H1 (cell line): Measurements from ENCODE around the gene ZNF426. TPM values are rescaled to one million over a fixed set of nuclear protein-coding genes. Genes with fewer than 3 reads are reported as not detected.
A peak's percentile ranks its signal among the peaks of the same experiment; 100 is the strongest.

ENCODE experiments used
- CTCF ChIA-PET: fragments of 300-600 bp; sonication (Branson Sonifier 250); formaldehyde crosslinking; loops from one replicate; lab custom pipeline; 2021; ENCODE audit not compliant: partially characterized antibody; lab: Charles Lee
- POLR2A ChIA-PET: fragments of 300-600 bp; sonication (Branson Sonifier 250); formaldehyde crosslinking; loops from one replicate; lab custom pipeline; 2021; ENCODE audit warnings: inconsistent platforms; ENCODE audit not compliant: partially characterized antibody; lab: Charles Lee
- DNase-seq, 2 experiments: peaks; one replicate each; pipeline versions ENCODE4 v3.0.0 to v3.0.0-alpha.2; 2010 to 2022; ENCODE audit warnings: low spot score in 2 of 2, low read depth in 1 of 2, mixed read lengths in 1 of 2
- FAIRE-seq: peaks from 2 replicates; lab custom pipeline; 2011; peaks lifted over from hg19 to GRCh38; lab: Jason Lieb, UNC
- H2AFZ ChIP-seq: 2 replicates; pipeline ENCODE4 v1.8.1; 2012; ENCODE audit warnings: low read length, inconsistent platforms
- H2AK5ac ChIP-seq: 2 replicates; pipeline ENCODE4 v1.6.1; 2013; ENCODE audit warnings: low read depth, low read length
- H2BK120ac ChIP-seq: replicated peaks from 2 replicates; pipeline ENCODE3; 2013; ENCODE audit warnings: low read depth, low read length, inconsistent platforms
- H2BK12ac ChIP-seq: 2 replicates; pipeline ENCODE4 v1.6.1; 2013; ENCODE audit warnings: low read depth, low read length
- H2BK15ac ChIP-seq: 2 replicates; pipeline ENCODE4 v1.6.1; 2013; ENCODE audit warnings: low read length
- H2BK20ac ChIP-seq: 2 replicates; pipeline ENCODE4 v1.6.1; 2013; ENCODE audit warnings: low read length
- H2BK5ac ChIP-seq: 2 replicates; pipeline ENCODE4 v1.6.1; 2013; ENCODE audit warnings: low read depth, low read length
- H3K14ac ChIP-seq: 2 replicates; pipeline ENCODE4 v1.6.1; 2013; ENCODE audit warnings: inconsistent platforms; ENCODE audit not compliant: insufficient read length
- H3K18ac ChIP-seq: 2 replicates; pipeline ENCODE4 v1.6.1; 2013; ENCODE audit warnings: low read length; ENCODE audit errors: extremely low read depth
- H3K23ac ChIP-seq: 2 replicates; pipeline ENCODE4 v1.6.1; 2013; ENCODE audit warnings: inconsistent platforms; ENCODE audit not compliant: insufficient read length
- H3K23me2 ChIP-seq: 2 replicates; pipeline ENCODE4 v1.6.1; 2013; ENCODE audit warnings: low read depth, low read length
- H3K27ac ChIP-seq: 2 replicates; pipeline ENCODE4 v1.6.1; 2011; ENCODE audit warnings: low read depth, low read length, inconsistent platforms
- H3K27me3 ChIP-seq, 4 experiments: replicated peaks in 1 of 4; 1 replicate in 1 of 4; 2 replicates in 3 of 4; pipeline versions ENCODE4 v1.6.1 to v1.8.1; 2011 to 2013; ENCODE audit warnings: low read length in 3 of 4, mild to moderate bottlenecking in 3 of 4, inconsistent platforms in 2 of 4, mixed read lengths in 2 of 4, moderate library complexity in 1 of 4; ENCODE audit not compliant: control insufficient read depth in 3 of 4, insufficient read depth in 3 of 4; ENCODE audit errors: extremely low read depth in 1 of 4
- H3K36me3 ChIP-seq, 4 experiments: 2 replicates each; pipeline versions ENCODE4 v1.6.1 to v1.8.1; 2011 to 2013; ENCODE audit warnings: mild to moderate bottlenecking in 4 of 4, low read length in 3 of 4, moderate library complexity in 2 of 4, control low read depth in 1 of 4, inconsistent platforms in 1 of 4; ENCODE audit not compliant: insufficient read depth in 4 of 4, control insufficient read depth in 2 of 4
- H3K4ac ChIP-seq: replicated peaks from 2 replicates; pipeline ENCODE3; 2013; ENCODE audit warnings: low read length, low read depth, mixed read lengths, inconsistent platforms; ENCODE audit not compliant: insufficient read length
- H3K4me1 ChIP-seq, 4 experiments: replicated peaks in 1 of 4; 1 replicate in 1 of 4; 2 replicates in 3 of 4; pipeline versions ENCODE4 v1.6.1 to v1.8.1; 2011 to 2013; ENCODE audit warnings: low read length in 3 of 4, inconsistent platforms in 2 of 4, mixed read lengths in 1 of 4; ENCODE audit not compliant: insufficient read depth in 4 of 4, control insufficient read depth in 3 of 4
- H3K4me2 ChIP-seq, 2 experiments: 2 replicates each; pipeline versions ENCODE4 v1.6.1 to v1.8.1; 2011 to 2013; ENCODE audit warnings: low read depth in 2 of 2, low read length in 2 of 2, control low read depth in 1 of 2, inconsistent platforms in 1 of 2, mild to moderate bottlenecking in 1 of 2; ENCODE audit not compliant: insufficient read depth in 1 of 2
- H3K4me3 ChIP-seq, 4 experiments: fragments of 200-600, 300-600 bp in 1 of 4; sonication (generic), shearing (Covaris generic), sonication (Bioruptor Twin) in 1 of 4; 2 replicates each; pipeline versions ENCODE4 v1.5.1 to v1.8.1; 2011 to 2016; ENCODE audit warnings: low read length in 4 of 4, low read depth in 3 of 4, control low read depth in 2 of 4, inconsistent platforms in 2 of 4, mild to moderate bottlenecking in 2 of 4, mixed read lengths in 1 of 4, moderate library complexity in 1 of 4; ENCODE audit not compliant: insufficient read depth in 2 of 4; ENCODE audit errors: extremely low read depth in 1 of 4
- H3K56ac ChIP-seq: replicated peaks from 2 replicates; pipeline ENCODE3; 2013; ENCODE audit warnings: low read depth, mild to moderate bottlenecking, mixed read lengths, low read length, inconsistent platforms; ENCODE audit not compliant: insufficient read length
- H3K79me1 ChIP-seq: 2 replicates; pipeline ENCODE4 v1.6.1; 2013; ENCODE audit warnings: low read depth, low read length, control low read depth
- H3K79me2 ChIP-seq, 2 experiments: 2 replicates each; pipeline versions ENCODE4 v1.6.1 to v1.8.1; 2012 to 2013; ENCODE audit warnings: low read length in 2 of 2, mild to moderate bottlenecking in 2 of 2, inconsistent platforms in 1 of 2; ENCODE audit not compliant: insufficient read depth in 2 of 2, control insufficient read depth in 1 of 2
- H3K9ac ChIP-seq, 4 experiments: replicated peaks in 1 of 4; 1 replicate in 1 of 4; 2 replicates in 3 of 4; pipeline versions ENCODE4 v1.6.1 to v1.8.1; 2011 to 2013; ENCODE audit warnings: low read depth in 3 of 4, low read length in 3 of 4, control low read depth in 2 of 4, mild to moderate bottlenecking in 2 of 4, moderate library complexity in 2 of 4, inconsistent platforms in 1 of 4; ENCODE audit errors: extremely low read depth in 1 of 4
- H3K9me3 ChIP-seq, 2 experiments: 2 replicates each; pipeline versions ENCODE4 v1.6.1 to v1.8.1; 2012 to 2013; ENCODE audit warnings: mild to moderate bottlenecking in 2 of 2, moderate library complexity in 2 of 2, control low read depth in 1 of 2, inconsistent platforms in 1 of 2, low read depth in 1 of 2, low read length in 1 of 2, mixed read lengths in 1 of 2; ENCODE audit not compliant: insufficient read depth in 2 of 2
- H4K20me1 ChIP-seq, 2 experiments: replicated peaks in 1 of 2; 2 replicates each; pipeline versions ENCODE3 to v1.8.1; 2011 to 2013; ENCODE audit warnings: inconsistent platforms in 2 of 2, low read length in 2 of 2, mild to moderate bottlenecking in 1 of 2; ENCODE audit not compliant: insufficient read depth in 2 of 2, control insufficient read depth in 1 of 2
- H4K5ac ChIP-seq: 2 replicates; pipeline ENCODE4 v1.6.1; 2013; ENCODE audit warnings: low read length, low read depth, mixed read lengths, inconsistent platforms; ENCODE audit not compliant: insufficient read length
- H4K8ac ChIP-seq: 2 replicates; pipeline ENCODE4 v1.8.0; 2013; ENCODE audit warnings: mild to moderate bottlenecking, moderate library complexity, low read length, inconsistent platforms; ENCODE audit not compliant: insufficient read depth; ENCODE audit errors: extremely low read depth
- H4K91ac ChIP-seq: replicated peaks from 2 replicates; pipeline ENCODE3; 2013; ENCODE audit warnings: low read length, mixed read lengths, inconsistent platforms; ENCODE audit not compliant: insufficient read length
- GTF2F1 ChIP-seq: IDR thresholded peaks from 2 replicates; pipeline ENCODE4 v1.6.1; 2012; ENCODE audit warnings: low read depth, low read length, improper control_type of control experiment, borderline replicate concordance
- NANOG ChIP-seq: IDR thresholded peaks from 2 replicates; pipeline ENCODE4 v1.6.1; 2011; ENCODE audit warnings: low read length, low read depth, mild to moderate bottlenecking, inconsistent platforms; ENCODE audit not compliant: insufficient read depth, poor library complexity, severe bottlenecking
- RBBP5 ChIP-seq: IDR thresholded peaks from 2 replicates; pipeline ENCODE4 v1.7.1; 2012; ENCODE audit warnings: low read depth, mild to moderate bottlenecking, inconsistent platforms, low read length, moderate library complexity, borderline replicate concordance
- SAP30 ChIP-seq: fragments of 300-600 bp; sonication (generic); IDR thresholded peaks from 2 replicates; pipeline ENCODE4 v1.7.1; 2012; ENCODE audit warnings: low read length, moderate library complexity, mild to moderate bottlenecking, inconsistent platforms; ENCODE audit not compliant: insufficient read depth, insufficient replicate concordance
- SP1 ChIP-seq: IDR thresholded peaks from 2 replicates; pipeline ENCODE4 v1.6.1; 2011; ENCODE audit warnings: low read depth, low read length
- TCF12 ChIP-seq: IDR thresholded peaks from 2 replicates; pipeline ENCODE4 v1.6.1; 2011; ENCODE audit warnings: low read depth, mild to moderate bottlenecking, low read length
- ZNF274 ChIP-seq: IDR thresholded peaks from 2 replicates; pipeline ENCODE4 v1.7.0; 2012; ENCODE audit warnings: low read length, borderline replicate concordance; ENCODE audit errors: extremely low read depth
- WGBS, 2 experiments: shearing (Covaris generic) in 1 of 2; methylation state at CpG; one replicate each; pipeline versions ENCODE4 v1.1.6 to v1.1.7; 2013 to 2015; ENCODE audit warnings: low lambda C conversion rate in 2 of 2, mixed read lengths in 2 of 2, inconsistent platforms in 1 of 2, low coverage in 1 of 2, missing lambda C conversion rate in 1 of 2; ENCODE audit not compliant: insufficient replicate concordance in 2 of 2, insufficient coverage in 1 of 2, insufficient read length in 1 of 2; ENCODE audit errors: extremely low coverage in 1 of 2, missing lambda C conversion rate in 1 of 2; 5-methylcytosine and 5-hydroxymethylcytosine counted together
- polyA plus RNA-seq, 7 experiments: library from polyadenylated mRNA; depleted of rRNA in 3 of 7; stranded (reverse) in 5 of 7; unstranded in 2 of 7; fragments of >200 nt in 5 of 7; fragments of 200-250 nt in 2 of 7; gene quantifications; 1 replicate in 5 of 7; 2 replicates in 1 of 7; 4 replicates in 1 of 7; pipeline versions ENCODE4 v1.2.1 to v1.2.3, GENCODE V29; 2011 to 2013; ENCODE audit warnings: missing spikeins in 2 of 7, mixed read lengths in 2 of 7
- total RNA-seq: library from RNA; stranded (reverse); fragmentation: NEBNext Ultra II Directional; extraction: Animal tissue kit (Norgen Biotek cat#: 25700); gene quantifications from 2 replicates; pipeline ENCODE4 v1.2.1, GENCODE V29; 2021

ZNF426 gene
- total and polyA plus RNA-seq, 2 of the 8 experiments (the other 6 are each of a cell fraction or from before 2014, with no cell fraction given): 3.6 to 27.9 TPM

- Histone ChIP-seq H3K4me2 (no peak overlapping the region), H3K4me3 (peak overlapping the region in 1 of 4 experiments; percentile 6; a peak in 1 of 8 replicates), H3K79me2 (no peaks in the 10 kb centered on the region)
- no peak for TF ChIP-seq GTF2F1
- TF ChIP-seq RBBP5: no peak
- no peak for TF ChIP-seq TCF12
- TF ChIP-seq SP1: no peak
- TF ChIP-seq SAP30: no peak
- TF ChIP-seq ZNF274: peak; percentile 25; the same call in 1 of the 2 replicates
- no peak for TF ChIP-seq NANOG
- TF ChIP-seq, all 59 proteins: peak for 1
- Histone ChIP-seq H4K91ac (no peak overlapping the region), H3K18ac (no peak overlapping the region), H2BK12ac (no peak overlapping the region), H3K23ac (no peak overlapping the region), H3K9ac (no peak overlapping the region), H4K8ac (no peak overlapping the region), H2AFZ (no peak overlapping the region), H3K4me1 (no peaks in the 10 kb centered on the region), H2BK5ac (no peak overlapping the region), H3K14ac (no peak overlapping the region), H3K36me3 (peaks cover 9 to 54% (median 31%) of the 10 kb centered on the region in 4 experiments), H3K9me3 (peaks cover 79 to 86% of the 10 kb centered on the region in 2 experiments), H3K23me2 (no peaks in the 10 kb centered on the region), H2BK15ac (no peak overlapping the region), H3K79me1 (no peaks in the 10 kb centered on the region), H2BK20ac (no peak overlapping the region), H3K27me3 (no peaks in the 10 kb centered on the region), H4K5ac (no peak overlapping the region), H2BK120ac (no peak overlapping the region), H3K4ac (no peak overlapping the region), H4K20me1 (no peaks in the 10 kb centered on the region), H2AK5ac (no peak overlapping the region), H3K27ac (no peak overlapping the region), H3K56ac (no peak overlapping the region)
- POLR2A ChIA-PET: interaction anchor here (0.6 to 2.3 kb wide), 3 partner anchors 12 to 475 kb away, joined by 3 to 5 read pairs (median 3); no protein-coding TSS in a partner anchor
- no peak for FAIRE-seq
- WGBS, 2 experiments: 96% methylated on average over 1 of the region's 1 CpG; no CpG with 5 or more reads in 1 of the 2 experiments
- DNase-seq: no peak
- CTCF ChIA-PET: no interaction called here
Observed at GRCh38 chr19:9523885-9524474, 14.5 kb downstream of the ZNF426 start.
